Adrenal gland (tissue), 12 donors: ENCODE measurements around the gene ATP6V0C. TPM values are rescaled to one million over a fixed set of nuclear protein-coding genes. Genes with fewer than 3 reads are reported as not detected.

Experiments used
- microRNA counts, 2 donors: library from miRNA; unstranded; fragments of <30 nt; microRNA quantifications; one replicate each; lab custom pipeline; 2016
- microRNA-seq, 3 donors: library from miRNA; unstranded; fragments of <30 nt; microRNA quantifications; one replicate each; pipeline ENCODE4, GENCODE V29; 2017 to 2020
- polyA plus RNA-seq, 3 donors: library from polyadenylated mRNA; stranded (reverse); fragments of 200-250 nt in 2 of 3; fragments of 350-450 nt in 1 of 3; fragmentation: Illumina TruSeq in 1 of 3; extraction: RNeasy Lipid Tissue Mini Kit (QIAGEN cat#74804) in 1 of 3; gene quantifications; one replicate each; pipeline ENCODE4 v1.2.3, GENCODE V29; 2013 to 2014
- small RNA-seq, 2 donors: library from RNA; depleted of rRNA; stranded (forward); fragments of <200 nt; gene quantifications; one replicate each; pipeline ENCODE3, GENCODE V24; 2016
- total RNA-seq, 9 donors: library from RNA; depleted of rRNA in 4 of 9; stranded (reverse); fragments of >200 nt in 4 of 9; fragments of 120-200 nt in 1 of 9; fragmentation: NEBNext Ultra II Directional in 1 of 9; extraction: Animal tissue kit (Norgen Biotek cat#: 25700) in 1 of 9; gene quantifications; one replicate each; pipeline versions ENCODE4 v1.1.0 to v1.2.4, GENCODE V29; 2013 to 2023
- donor health status: healthy with polysubstance abuse.
- donor health status: Bipolar disorder and iron deficiency.
- donor health status: DM: yes; HTN: yes; CAD: no.
- donor health status: DM: no; HTN: no; CAD: no.
- donor health status: DM: no; HTN: no; CAD: no.
- donor health status: DM: yes; HTN: yes; CAD: no.

ATP6V0C gene
- total and polyA plus RNA-seq, 12 donors = 26.5 to 318 (median 133) TPM

MicroRNAs encoded within 50 kb of the gene (microRNA counts, 767-probe panel; counts per million panel counts)
- 0 counts per million in 2 donors for microRNA hsa-miR-3178 (lab: Ali Mortazavi, UCI)

Small RNA genes lying within 50 kb of the gene (microRNA-seq; reads per million reads assigned to microRNA genes)
- gene MIR3178 (0 to 0.38 (median 0) reads per million in 3 donors), gene MIR6768 (0 reads per million in 3 donors)

Small RNA genes lying within 50 kb of the gene (small RNA-seq; reads per million reads assigned to genes)
- gene AC093525.1 (0 reads per million in 2 donors), gene MIR3178 (0 reads per million in 2 donors), gene MIR6768 (0 reads per million in 2 donors)

Other genes with a start within 250 kb of the ATP6V0C start
- 100 to 1,000 TPM in 8 of 9 donors, 10 to 100 TPM in 1; 83.5 to 176 (median 125) TPM for gene RNPS1, start 245.8 kb upstream of the ATP6V0C start, total RNA-seq
- 100 to 1,000 TPM in 1 of 3 donors, 10 to 100 TPM in 2; 90.2 to 105 (median 93.6) TPM for gene RNPS1, start 245.8 kb upstream of the ATP6V0C start, polyA plus RNA-seq
- gene ABCA3, start 173.2 kb upstream of the ATP6V0C start, total RNA-seq = 10 to 100 TPM in 8 of 9 donors, 1 to 10 TPM in 1; 3.3 to 30.8 (median 23.4) TPM
- gene ABCA3, start 173.2 kb upstream of the ATP6V0C start, polyA plus RNA-seq = 10 to 100 TPM; 12.4 to 21.3 (median 12.8) TPM
- 1 to 10 TPM; 1.6 to 5.4 (median 2.5) TPM for gene CCNF, start 84.5 kb upstream of the ATP6V0C start, total RNA-seq
- gene CCNF, start 84.5 kb upstream of the ATP6V0C start, polyA plus RNA-seq = 1 to 10 TPM in 1 of 3 donors, under 1 TPM in 2; 0.71 to 2.2 (median 0.84) TPM
- 1 to 10 TPM in 7 of 9 donors, under 1 TPM in 2; 0.53 to 8.6 (median 1.6) TPM for gene TEDC2, start 53.8 kb upstream of the ATP6V0C start, total RNA-seq
- 1 to 10 TPM in 1 of 3 donors, under 1 TPM in 2; 0.33 to 2.5 (median 0.98) TPM for gene TEDC2, start 53.8 kb upstream of the ATP6V0C start, polyA plus RNA-seq
- gene NTN3, start 42.7 kb upstream of the ATP6V0C start, total RNA-seq = 1 to 10 TPM in 2 of 9 donors, under 1 TPM in 6, not detected in 1; 0.16 to 1.5 (median 0.30) TPM
- gene NTN3, start 42.7 kb upstream of the ATP6V0C start, polyA plus RNA-seq = under 1 TPM in 1 of 3 donors, not detected in 2; 0.88 TPM
- gene TBC1D24, start 38.8 kb upstream of the ATP6V0C start, total RNA-seq = 10 to 100 TPM in 8 of 9 donors, 1 to 10 TPM in 1; 5.9 to 18.5 (median 14.7) TPM
- 10 to 100 TPM in 1 of 3 donors, 1 to 10 TPM in 2; 3.9 to 13.8 (median 4.7) TPM for gene TBC1D24, start 38.8 kb upstream of the ATP6V0C start, polyA plus RNA-seq
- gene AMDHD2, start 6.4 kb downstream of the ATP6V0C start, total RNA-seq = 100 to 1,000 TPM in 1 of 9 donors, 10 to 100 TPM in 8; 21.9 to 131 (median 65.2) TPM
- 100 to 1,000 TPM in 1 of 3 donors, 10 to 100 TPM in 1, 1 to 10 TPM in 1; 3.1 to 131 (median 54.6) TPM for gene AMDHD2, start 6.4 kb downstream of the ATP6V0C start, polyA plus RNA-seq
- under 1 TPM in 1 of 9 donors, not detected in 8; 0.11 TPM for gene CEMP1, start 17.5 kb downstream of the ATP6V0C start, total RNA-seq
- 1 to 10 TPM in 2 of 3 donors, not detected in 1; 1.3 to 1.4 TPM for gene CEMP1, start 17.5 kb downstream of the ATP6V0C start, polyA plus RNA-seq
- gene PDPK1, start 24.1 kb downstream of the ATP6V0C start, total RNA-seq = 10 to 100 TPM; 23.9 to 68.0 (median 42.2) TPM
- 10 to 100 TPM; 28.9 to 69.7 (median 31.0) TPM for gene PDPK1, start 24.1 kb downstream of the ATP6V0C start, polyA plus RNA-seq
- gene KCTD5, start 168.6 kb downstream of the ATP6V0C start, total RNA-seq = 10 to 100 TPM; 14.0 to 81.5 (median 18.8) TPM
- 10 to 100 TPM; 11.0 to 21.8 (median 13.4) TPM for gene KCTD5, start 168.6 kb downstream of the ATP6V0C start, polyA plus RNA-seq
- 1 to 10 TPM in 5 of 9 donors, under 1 TPM in 3, not detected in 1; 0.33 to 2.1 (median 1.4) TPM for gene PRSS27, start 206.3 kb downstream of the ATP6V0C start, total RNA-seq
- gene PRSS27, start 206.3 kb downstream of the ATP6V0C start, polyA plus RNA-seq = 1 to 10 TPM in 2 of 3 donors, not detected in 1; 2.6 to 2.7 TPM
- gene SRRM2, start 238.7 kb downstream of the ATP6V0C start, total RNA-seq = 100 to 1,000 TPM in 8 of 9 donors, 10 to 100 TPM in 1; 81.7 to 848 (median 294) TPM
- 1,000 to 10,000 TPM in 1 of 3 donors, 100 to 1,000 TPM in 2; 289 to 3,120 (median 744) TPM for gene SRRM2, start 238.7 kb downstream of the ATP6V0C start, polyA plus RNA-seq